Suprapubic skin (tissue), 4 donors: ENCODE data around the gene OR52E8.

Source experiments
- POLR2A ChIP-seq, 2 donors: fragments of 450-650 bp; IDR thresholded peaks; one replicate each; pipeline ENCODE4 v1.6.1; 2017; ENCODE audit warnings: antibody characterized with exemption in 2 of 2, mild to moderate bottlenecking in 2 of 2, moderate library complexity in 2 of 2
- POLR2AphosphoS5 ChIP-seq, 3 donors: sonication (generic); formaldehyde crosslinking; IDR thresholded peaks; one replicate each; pipeline ENCODE4 v1.6.1; 2017; ENCODE audit warnings: antibody characterized with exemption in 3 of 3
- TF ChIP-seq, protein P1 (sequence below), 2 donors: fragments of 200-600 bp in 1 of 2; fragments of 450-650 bp in 1 of 2; sonication (generic) in 1 of 2; IDR thresholded peaks; one replicate each; pipeline ENCODE4 v1.5.1; 2016 to 2019; ENCODE audit warnings: antibody characterized with exemption in 2 of 2, mild to moderate bottlenecking in 1 of 2, moderate library complexity in 1 of 2

GRCh38 chr11:5891216-5891800, 33.8 kb upstream of the OR52E8 start:
- TF ChIP-seq, protein P1, sequence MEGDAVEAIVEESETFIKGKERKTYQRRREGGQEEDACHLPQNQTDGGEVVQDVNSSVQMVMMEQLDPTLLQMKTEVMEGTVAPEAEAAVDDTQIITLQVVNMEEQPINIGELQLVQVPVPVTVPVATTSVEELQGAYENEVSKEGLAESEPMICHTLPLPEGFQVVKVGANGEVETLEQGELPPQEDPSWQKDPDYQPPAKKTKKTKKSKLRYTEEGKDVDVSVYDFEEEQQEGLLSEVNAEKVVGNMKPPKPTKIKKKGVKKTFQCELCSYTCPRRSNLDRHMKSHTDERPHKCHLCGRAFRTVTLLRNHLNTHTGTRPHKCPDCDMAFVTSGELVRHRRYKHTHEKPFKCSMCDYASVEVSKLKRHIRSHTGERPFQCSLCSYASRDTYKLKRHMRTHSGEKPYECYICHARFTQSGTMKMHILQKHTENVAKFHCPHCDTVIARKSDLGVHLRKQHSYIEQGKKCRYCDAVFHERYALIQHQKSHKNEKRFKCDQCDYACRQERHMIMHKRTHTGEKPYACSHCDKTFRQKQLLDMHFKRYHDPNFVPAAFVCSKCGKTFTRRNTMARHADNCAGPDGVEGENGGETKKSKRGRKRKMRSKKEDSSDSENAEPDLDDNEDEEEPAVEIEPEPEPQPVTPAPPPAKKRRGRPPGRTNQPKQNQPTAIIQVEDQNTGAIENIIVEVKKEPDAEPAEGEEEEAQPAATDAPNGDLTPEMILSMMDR (IDR thresholded peaks at IDR 0.05): peak in 1 of 2 donors; percentile 16
- TF ChIP-seq POLR2AphosphoS5 (IDR thresholded peaks at IDR 0.05): no peak
- TF ChIP-seq POLR2A (IDR thresholded peaks at IDR 0.05): no peak
